ENCODE measurements around the gene SLC66A2. TPM values are rescaled to one million over a fixed set of nuclear protein-coding genes. Genes with fewer than 3 reads are reported as not detected.

SLC66A2 gene
- total and polyA plus RNA-seq, 12 donors = 21.4 to 32.3 (median 25.6) TPM

DNA sequence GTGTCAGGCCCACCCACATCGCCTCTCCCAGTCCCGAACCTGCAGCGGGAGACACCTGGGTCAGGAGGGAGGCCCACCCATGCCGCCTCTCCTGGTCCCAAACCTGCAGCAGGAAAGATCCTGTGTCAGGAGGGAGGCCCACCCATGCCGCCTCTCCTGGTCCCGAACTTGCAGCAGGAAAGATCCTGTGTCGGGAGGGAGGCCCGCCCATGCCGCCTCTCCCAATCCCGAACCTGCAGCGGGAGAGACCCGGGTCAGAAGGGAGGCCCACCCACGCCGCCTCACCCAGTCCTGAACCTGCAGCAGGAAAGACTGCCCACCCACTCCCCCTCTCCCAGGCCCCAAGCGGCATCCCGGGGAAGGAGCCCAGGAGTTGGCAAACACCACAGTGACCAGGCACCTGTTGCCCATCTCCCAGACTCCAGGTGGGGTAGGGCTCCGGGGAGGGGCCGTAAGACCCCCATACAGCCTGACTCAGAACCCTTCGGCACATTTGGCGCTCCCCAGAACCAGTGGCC is 7.8 kb downstream of the SLC66A2 start:
- peaks cover 11 to 84% (median 42%) of the 10 kb centered on the region in 9 donors for H3K4me1 ChIP-seq
- intact Hi-C loops (cut with DNase I) = loop anchor here in 1 of 10 donors (10.0 kb wide), 1 partner anchor 91 kb away; the partner anchor contains the start of gene RBFA
- H3K4me3 ChIP-seq = no peak overlapping the region
- TF ChIP-seq, protein P1, sequence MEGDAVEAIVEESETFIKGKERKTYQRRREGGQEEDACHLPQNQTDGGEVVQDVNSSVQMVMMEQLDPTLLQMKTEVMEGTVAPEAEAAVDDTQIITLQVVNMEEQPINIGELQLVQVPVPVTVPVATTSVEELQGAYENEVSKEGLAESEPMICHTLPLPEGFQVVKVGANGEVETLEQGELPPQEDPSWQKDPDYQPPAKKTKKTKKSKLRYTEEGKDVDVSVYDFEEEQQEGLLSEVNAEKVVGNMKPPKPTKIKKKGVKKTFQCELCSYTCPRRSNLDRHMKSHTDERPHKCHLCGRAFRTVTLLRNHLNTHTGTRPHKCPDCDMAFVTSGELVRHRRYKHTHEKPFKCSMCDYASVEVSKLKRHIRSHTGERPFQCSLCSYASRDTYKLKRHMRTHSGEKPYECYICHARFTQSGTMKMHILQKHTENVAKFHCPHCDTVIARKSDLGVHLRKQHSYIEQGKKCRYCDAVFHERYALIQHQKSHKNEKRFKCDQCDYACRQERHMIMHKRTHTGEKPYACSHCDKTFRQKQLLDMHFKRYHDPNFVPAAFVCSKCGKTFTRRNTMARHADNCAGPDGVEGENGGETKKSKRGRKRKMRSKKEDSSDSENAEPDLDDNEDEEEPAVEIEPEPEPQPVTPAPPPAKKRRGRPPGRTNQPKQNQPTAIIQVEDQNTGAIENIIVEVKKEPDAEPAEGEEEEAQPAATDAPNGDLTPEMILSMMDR (IDR thresholded peaks at IDR 0.05) = no peak
- H3K27ac ChIP-seq = no peak overlapping the region
- ATAC-seq (peak in 1 of 8 donors; percentile 21), DNase-seq (no peak)
- peaks cover 0 to 71% (median 18%) of the 10 kb centered on the region in 9 donors for H3K36me3 ChIP-seq
- H3K27me3 ChIP-seq = no peaks in the 10 kb centered on the region
- H3K9me3 ChIP-seq = no peaks in the 10 kb centered on the region
- WGBS, 2 donors = 96% methylated on average over 20 of the region's 20 CpGs

DNA sequence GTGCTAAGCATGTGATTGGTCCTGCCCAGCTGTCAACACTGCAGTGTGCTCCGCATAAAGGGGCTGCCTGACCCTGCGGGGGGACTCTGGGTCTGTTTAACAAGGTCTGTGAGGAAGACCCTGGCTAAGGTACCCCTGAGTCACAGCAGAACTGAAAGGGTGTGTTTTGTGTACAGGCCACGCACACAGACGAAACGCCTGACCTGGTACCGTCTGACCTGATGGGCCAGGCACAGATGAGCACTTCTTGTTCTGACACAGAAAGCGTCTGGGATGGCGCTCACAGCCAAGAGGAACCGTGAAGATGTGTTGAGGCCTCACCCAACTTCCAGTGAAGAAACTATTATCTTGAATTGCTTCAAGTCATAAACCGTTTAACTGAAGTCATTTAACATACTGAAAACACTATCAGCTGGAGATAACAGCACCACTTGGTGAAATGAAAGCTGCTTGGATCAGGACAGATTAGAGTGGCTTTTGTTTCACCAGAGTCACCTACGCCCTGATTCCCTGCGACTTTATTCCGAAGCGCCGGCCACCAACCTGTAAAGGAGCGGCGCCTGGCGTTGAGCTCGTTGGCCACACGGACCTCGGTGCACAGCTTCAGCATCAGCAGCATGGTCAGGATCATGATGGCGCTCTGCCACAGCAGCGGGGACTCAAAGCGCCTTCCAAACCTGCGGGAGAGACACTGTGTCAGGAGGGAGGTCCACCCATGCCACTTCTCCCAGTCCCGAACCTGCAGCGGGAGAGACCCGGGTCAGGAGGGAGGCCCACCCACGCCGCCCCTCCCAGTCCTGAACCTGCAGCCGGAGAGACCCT is 8.5 kb downstream of the SLC66A2 start:
- intact Hi-C loops (cut with DNase I) = loop anchor here in 1 of 10 donors (10.0 kb wide), 1 partner anchor 92 kb away; the partner anchor contains the start of gene RBFA
- Histone ChIP-seq H3K27ac (no peak overlapping the region), H3K27me3 (no peaks in the 10 kb centered on the region), H3K4me3 (no peak overlapping the region), H3K9me3 (no peaks in the 10 kb centered on the region), H3K4me1 (peaks cover 11 to 83% (median 35%) of the 10 kb centered on the region in 9 donors), H3K36me3 (peaks cover 0 to 71% (median 18%) of the 10 kb centered on the region in 9 donors)
- peak in 2 of 8 donors; percentile 3 to 33 for ATAC-seq
- DNase-seq = no peak
- TF ChIP-seq, protein P1 (IDR thresholded peaks at IDR 0.05) = no peak
- WGBS, 2 donors = 70 to 75% methylated on average over 31 of the region's 31 CpGs

DNA sequence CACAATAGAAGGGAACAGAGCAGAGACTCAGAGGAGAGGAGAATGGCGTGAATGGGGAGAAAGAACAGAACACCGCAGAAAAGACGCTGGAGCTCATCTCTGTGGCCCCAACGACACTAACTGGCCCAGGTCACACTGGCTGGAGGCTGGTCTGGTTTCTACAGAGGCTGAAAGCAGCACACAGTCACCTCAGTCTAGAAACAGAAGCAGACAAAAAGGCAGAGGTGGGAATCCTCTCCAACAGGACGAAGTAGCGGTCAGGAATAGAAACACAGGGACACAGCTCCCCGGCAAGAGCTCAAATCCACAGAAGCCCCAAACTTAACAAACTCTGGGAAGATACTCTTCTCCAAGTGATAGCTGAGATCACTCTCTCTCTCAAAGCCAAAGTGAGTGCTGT is 9.2 kb downstream of the SLC66A2 start:
- H3K36me3 ChIP-seq = peaks cover 0 to 73% (median 18%) of the 10 kb centered on the region in 9 donors
- TF ChIP-seq, protein P1 (IDR thresholded peaks at IDR 0.05) = no peak
- H3K27ac ChIP-seq = no peak overlapping the region
- intact Hi-C loops (cut with DNase I) = loop anchor here in 1 of 10 donors (10.0 kb wide), 1 partner anchor 93 kb away; the partner anchor contains the start of gene RBFA
- H3K4me1 ChIP-seq = peaks cover 8 to 76% (median 31%) of the 10 kb centered on the region in 9 donors
- ATAC-seq (no peak), DNase-seq (no peak)
- H3K4me3 ChIP-seq = no peak overlapping the region
- no peaks in the 10 kb centered on the region for H3K9me3 ChIP-seq
- no peaks in the 10 kb centered on the region for H3K27me3 ChIP-seq
- WGBS, 2 donors = 80 to 83% methylated on average over 7 of the region's 7 CpGs

DNA sequence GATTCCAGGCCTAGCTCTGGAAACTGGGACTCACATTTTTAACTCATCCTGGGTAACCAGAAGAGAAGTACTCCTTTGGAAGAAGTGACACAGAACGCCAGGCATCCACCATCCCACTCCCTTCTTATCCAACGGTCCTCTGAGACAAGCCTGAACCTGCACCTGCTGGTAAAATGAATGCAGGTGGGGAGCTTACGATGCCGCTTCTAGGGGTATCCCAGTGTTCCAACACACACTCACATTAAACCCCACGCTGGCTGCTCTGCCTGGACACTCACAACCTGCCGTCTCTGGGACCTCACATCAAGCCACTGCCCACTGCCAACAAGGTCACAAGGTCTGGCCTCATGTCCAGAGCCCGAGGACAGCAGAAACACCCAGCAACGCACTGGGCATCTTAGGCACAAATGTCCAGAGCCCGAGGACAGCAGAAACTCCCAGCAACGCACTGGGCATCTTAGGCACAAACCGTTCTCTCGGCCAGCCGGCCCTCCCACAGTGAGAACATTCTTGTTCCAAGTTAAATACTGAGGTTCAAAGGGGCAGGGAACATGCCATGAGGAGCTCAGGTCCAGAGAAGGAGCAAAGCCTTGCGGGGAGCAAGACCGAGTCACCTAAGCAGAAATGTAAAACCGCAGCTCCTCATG is 9.9 kb downstream of the SLC66A2 start:
- Histone ChIP-seq H3K27me3 (no peaks in the 10 kb centered on the region), H3K9me3 (no peaks in the 10 kb centered on the region), H3K4me3 (no peak overlapping the region), H3K36me3 (peaks cover 0 to 69% (median 14%) of the 10 kb centered on the region in 9 donors), H3K27ac (no peak overlapping the region), H3K4me1 (peaks cover 8 to 70% (median 24%) of the 10 kb centered on the region in 9 donors)
- intact Hi-C loops (cut with DNase I) = loop anchor here in 1 of 10 donors (10.0 kb wide), 1 partner anchor 93 kb away; the partner anchor contains the start of gene RBFA
- ATAC-seq (no peak), DNase-seq (no peak)
- TF ChIP-seq, protein P1 (IDR thresholded peaks at IDR 0.05) = no peak
- 88 to 93% methylated on average over 16 of the region's 16 CpGs for WGBS, 2 donors
